ENCODE measurements around the gene SNX27. TPM values are rescaled to one million over a fixed set of nuclear protein-coding genes. Genes with fewer than 3 reads are reported as not detected.

SNX27 gene
- total RNA-seq, 1 donor from 2014 or later, result 13.0 TPM

DNA sequence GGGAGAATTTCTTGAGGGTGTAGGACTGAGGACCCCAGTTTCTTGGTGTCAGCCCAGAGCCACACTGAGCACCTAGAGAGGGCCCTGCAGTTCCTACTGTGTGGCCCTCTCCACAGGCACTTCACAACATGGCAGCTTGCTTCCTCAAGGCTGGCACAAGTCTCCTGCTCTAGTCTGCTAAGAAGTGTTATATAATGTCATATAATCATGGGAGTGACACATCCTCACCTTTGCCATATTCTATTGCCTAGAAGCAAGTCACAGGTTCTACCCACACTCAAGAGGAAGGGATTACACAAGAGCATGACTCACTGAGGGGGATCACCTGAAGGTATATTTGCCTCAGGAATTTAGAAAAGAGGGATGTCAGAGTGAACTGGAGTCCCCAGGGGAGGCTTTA, 5.5 kb upstream of the SNX27 start:
- no peak overlapping the region for H3K27ac ChIP-seq
- H3K4me3 ChIP-seq, result no peak overlapping the region
- H3K27me3 ChIP-seq, result no peaks in the 10 kb centered on the region
- no peaks in the 10 kb centered on the region for H3K4me1 ChIP-seq
- TF ChIP-seq, protein P1, sequence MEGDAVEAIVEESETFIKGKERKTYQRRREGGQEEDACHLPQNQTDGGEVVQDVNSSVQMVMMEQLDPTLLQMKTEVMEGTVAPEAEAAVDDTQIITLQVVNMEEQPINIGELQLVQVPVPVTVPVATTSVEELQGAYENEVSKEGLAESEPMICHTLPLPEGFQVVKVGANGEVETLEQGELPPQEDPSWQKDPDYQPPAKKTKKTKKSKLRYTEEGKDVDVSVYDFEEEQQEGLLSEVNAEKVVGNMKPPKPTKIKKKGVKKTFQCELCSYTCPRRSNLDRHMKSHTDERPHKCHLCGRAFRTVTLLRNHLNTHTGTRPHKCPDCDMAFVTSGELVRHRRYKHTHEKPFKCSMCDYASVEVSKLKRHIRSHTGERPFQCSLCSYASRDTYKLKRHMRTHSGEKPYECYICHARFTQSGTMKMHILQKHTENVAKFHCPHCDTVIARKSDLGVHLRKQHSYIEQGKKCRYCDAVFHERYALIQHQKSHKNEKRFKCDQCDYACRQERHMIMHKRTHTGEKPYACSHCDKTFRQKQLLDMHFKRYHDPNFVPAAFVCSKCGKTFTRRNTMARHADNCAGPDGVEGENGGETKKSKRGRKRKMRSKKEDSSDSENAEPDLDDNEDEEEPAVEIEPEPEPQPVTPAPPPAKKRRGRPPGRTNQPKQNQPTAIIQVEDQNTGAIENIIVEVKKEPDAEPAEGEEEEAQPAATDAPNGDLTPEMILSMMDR (IDR thresholded peaks at IDR 0.05), result no peak
- no peak for DNase-seq (ENCODE audit: low spot score in 2 of 2)
- H3K9me3 ChIP-seq, result no peaks in the 10 kb centered on the region
- no peaks in the 10 kb centered on the region for H3K36me3 ChIP-seq
- intact Hi-C loops (cut with DNase I), result no loop called here

GRCh38 chr1:151606857-151607256, 5.0 kb upstream of the SNX27 start:
- no peak for DNase-seq (ENCODE audit: low spot score in 2 of 2)
- Histone ChIP-seq H3K36me3 (no peaks in the 10 kb centered on the region), H3K27me3 (no peaks in the 10 kb centered on the region), H3K9me3 (no peaks in the 10 kb centered on the region), H3K27ac (no peak overlapping the region), H3K4me1 (no peaks in the 10 kb centered on the region), H3K4me3 (no peak overlapping the region)
- intact Hi-C loops (cut with DNase I), result no loop called here
- TF ChIP-seq, protein P1 (IDR thresholded peaks at IDR 0.05), result no peak

DNA sequence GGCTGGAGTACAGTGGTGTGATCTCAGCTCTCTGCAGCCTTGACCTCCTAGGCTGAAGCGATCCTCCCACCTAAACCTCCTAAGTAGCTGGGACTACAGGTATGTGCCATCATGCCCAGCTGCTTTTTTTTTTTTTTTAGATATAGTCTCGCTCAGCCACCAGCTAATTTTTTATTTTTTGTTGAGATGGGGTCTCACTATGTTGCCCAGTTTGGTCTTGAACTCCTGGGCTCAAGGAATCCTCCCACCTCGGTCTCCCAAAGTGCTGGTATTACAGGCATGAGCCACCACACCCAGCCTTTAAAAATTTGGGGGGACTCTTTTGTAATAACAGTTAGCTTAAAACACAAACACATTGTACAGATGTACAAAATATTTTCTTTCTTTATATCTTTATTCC, 1.7 kb upstream of the SNX27 start:
- no peak for DNase-seq (ENCODE audit: low spot score in 2 of 2)
- Histone ChIP-seq H3K27ac (no peak overlapping the region), H3K27me3 (no peaks in the 10 kb centered on the region), H3K4me1 (peaks cover 0 to 6% of the 10 kb centered on the region in 2 donors), H3K4me3 (no peak overlapping the region), H3K9me3 (no peaks in the 10 kb centered on the region), H3K36me3 (no peaks in the 10 kb centered on the region)
- TF ChIP-seq, protein P1 (IDR thresholded peaks at IDR 0.05), result no peak
- intact Hi-C loops (cut with DNase I), result loop anchor here (2.0 to 10.0 kb wide), 3 partner anchors 71 to 435 kb away; partner anchors contain the start of gene RIIAD1

GRCh38 chr1:151611288-151611790, 511 bp upstream of the SNX27 start:
- intact Hi-C loops (cut with DNase I), result loop anchor here (2.0 to 10.0 kb wide), 3 partner anchors 69 to 433 kb away; partner anchors contain the start of gene RIIAD1
- H3K4me3 ChIP-seq, result peak overlapping the region in 1 of 2 donors; percentile 95
- H3K27ac ChIP-seq, result peak overlapping the region; percentile 81 to 94
- peaks cover 0 to 6% of the 10 kb centered on the region in 2 donors for H3K4me1 ChIP-seq
- peak in 1 of 2 donors; percentile 79 for DNase-seq (ENCODE audit: low spot score in 2 of 2)
- no peaks in the 10 kb centered on the region for H3K36me3 ChIP-seq
- H3K9me3 ChIP-seq, result no peaks in the 10 kb centered on the region
- TF ChIP-seq, protein P1 (IDR thresholded peaks at IDR 0.05), result no peak
- H3K27me3 ChIP-seq, result no peaks in the 10 kb centered on the region

DNA sequence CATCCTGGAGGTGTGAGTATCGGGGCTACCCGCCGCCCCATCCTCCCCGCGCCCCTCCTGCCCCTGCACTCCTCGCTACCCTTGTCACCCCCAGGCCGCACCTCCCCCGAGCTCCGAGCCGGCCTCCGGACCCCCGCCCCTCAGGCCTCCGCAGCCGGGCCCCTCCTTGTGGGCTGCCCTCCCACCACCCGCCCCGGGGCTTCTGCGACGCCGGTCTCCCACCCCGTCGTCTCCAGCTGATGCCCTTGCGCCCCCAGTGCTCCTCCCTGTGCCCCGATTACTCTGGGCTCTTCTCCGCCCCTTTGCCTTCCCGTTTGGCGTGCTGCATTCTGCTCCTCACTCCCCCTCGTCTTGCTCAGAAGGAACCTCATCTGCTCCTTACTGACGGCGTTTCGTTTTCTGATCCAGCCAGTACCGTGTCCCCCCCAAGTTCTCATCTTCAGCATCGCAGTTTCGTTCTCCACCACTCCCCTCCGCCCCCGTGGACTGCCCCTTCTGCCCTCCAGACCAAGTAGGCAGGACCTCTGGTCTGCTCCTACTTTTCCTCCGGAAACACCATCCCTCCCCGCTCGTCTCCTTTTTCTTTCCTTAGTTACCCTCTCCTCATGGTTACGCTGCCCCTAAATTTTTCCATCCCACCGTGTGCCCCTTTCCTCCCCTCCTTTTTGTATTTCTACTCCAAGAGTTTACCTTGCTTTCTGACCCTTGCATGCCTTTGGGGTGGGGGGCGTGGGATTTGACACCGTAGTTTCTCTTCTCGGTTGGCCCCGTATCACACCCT, 841 bp downstream of the SNX27 start:
- intact Hi-C loops (cut with DNase I), result loop anchor here (2.0 to 10.0 kb wide), 3 partner anchors 72 to 432 kb away; partner anchors contain the start of genes RIIAD1 and TUFT1
- DNase-seq (ENCODE audit: low spot score in 2 of 2), result no peak
- peaks cover 0 to 6% of the 10 kb centered on the region in 2 donors for H3K4me1 ChIP-seq
- H3K27ac ChIP-seq, result peak overlapping the region; percentile 81 to 94
- H3K9me3 ChIP-seq, result no peaks in the 10 kb centered on the region
- TF ChIP-seq, protein P1 (IDR thresholded peaks at IDR 0.05), result no peak
- no peaks in the 10 kb centered on the region for H3K36me3 ChIP-seq
- peak overlapping the region; percentile 66 to 95 for H3K4me3 ChIP-seq
- no peaks in the 10 kb centered on the region for H3K27me3 ChIP-seq
